Measurements from ENCODE around the gene PIN1. TPM values are rescaled to one million over a fixed set of nuclear protein-coding genes. Genes with fewer than 3 reads are reported as not detected.
"Not testable (repeated sequence)": the region's sequence is repeated elsewhere in the genome, so short reads cannot be mapped to it uniquely, and the experiment has no call there.

Gene PIN1
- polyA plus RNA-seq, 1 donor: 71.0 TPM

- DNase-seq (ENCODE audit: low read depth): peak; percentile 97
Observed at GRCh38 chr19:9818734-9819595, 16.2 kb upstream of the PIN1 start, which contains the start of gene FBXL12. TSS of gene FBXL12 (minus strand) at chr19:9819079. CDS start at chr19:9818813, 266 bp downstream.

- no peak for DNase-seq (ENCODE audit: low read depth)
Observed at GRCh38 chr19:9819596-9819909, 15.6 kb upstream of the PIN1 start.

- not testable (repeated sequence) for DNase-seq (ENCODE audit: low read depth)
Observed at GRCh38 chr19:9820034-9820433, 15.1 kb upstream of the PIN1 start.

- no peak for DNase-seq (ENCODE audit: low read depth)
Observed at GRCh38 chr19:9823816-9824215, 11.3 kb upstream of the PIN1 start.

GRCh38 chr19:9827289-9828238 lies 7.6 kb upstream of the PIN1 start, which contains the start of gene UBL5:
TSS of gene UBL5 (plus strand) at chr19:9827918. CDS start at chr19:9828338, 420 bp downstream.
- DNase-seq (ENCODE audit: low read depth): peak; percentile 62

- no peak for DNase-seq (ENCODE audit: low read depth)
Observed at GRCh38 chr19:9828551-9829063, 6.5 kb upstream of the PIN1 start.

- DNase-seq (ENCODE audit: low read depth): no peak
Observed at GRCh38 chr19:9834307-9834725, 802 bp upstream of the PIN1 start.

- no peak for DNase-seq (ENCODE audit: low read depth)
Observed at GRCh38 chr19:9835507-9835949, 410 bp downstream of the PIN1 start.

GRCh38 chr19:9836021-9836420 lies 903 bp downstream of the PIN1 start:
- DNase-seq (ENCODE audit: low read depth): no peak

- no peak for DNase-seq (ENCODE audit: low read depth)
Observed at GRCh38 chr19:9838324-9838723, 3.2 kb downstream of the PIN1 start.

- no peak for DNase-seq (ENCODE audit: low read depth)
Observed at GRCh38 chr19:9839415-9839814, 4.3 kb downstream of the PIN1 start.

GRCh38 chr19:9842834-9843625 lies 7.9 kb downstream of the PIN1 start:
- DNase-seq (ENCODE audit: low read depth): no peak

- DNase-seq (ENCODE audit: low read depth): not testable (repeated sequence)
Observed at GRCh38 chr19:9843626-9844273, 8.6 kb downstream of the PIN1 start.

- DNase-seq (ENCODE audit: low read depth): no peak
Observed at GRCh38 chr19:9847087-9847671, 12.1 kb downstream of the PIN1 start.

- no peak for DNase-seq (ENCODE audit: low read depth)
Observed at GRCh38 chr19:9848060-9848459, 12.9 kb downstream of the PIN1 start.

GRCh38 chr19:9848762-9849161 lies 13.6 kb downstream of the PIN1 start:
- no peak for DNase-seq (ENCODE audit: low read depth)

- no peak for DNase-seq (ENCODE audit: low read depth)
Observed at GRCh38 chr19:9849791-9850190, 14.7 kb downstream of the PIN1 start.

- no peak for DNase-seq (ENCODE audit: low read depth)
Observed at GRCh38 chr19:9850235-9850959, 15.3 kb downstream of the PIN1 start.

GRCh38 chr19:9854282-9854846 lies 19.2 kb downstream of the PIN1 start:
- DNase-seq (ENCODE audit: low read depth): no peak
